Right ventricle myocardium inferior (tissue), 1 donor: ENCODE measurements around the gene RERG. TPM values are rescaled to one million over a fixed set of nuclear protein-coding genes. Genes with fewer than 3 reads are reported as not detected.
A peak's percentile ranks its signal among the peaks of the same experiment; 100 is the strongest.

Experiments used
- ATAC-seq: fragments of 200-7000 bp; cut with Tn5 transposase; one replicate; pipeline ENCODE4 v1.9.1; 2020; ENCODE audit warnings: mild to moderate bottlenecking, moderate library complexity
- DNase-seq: peaks from one replicate; pipeline ENCODE4 v3.0.0; 2021; ENCODE audit errors: missing footprints
- intact Hi-C: fragments of 100-400 bp; cut with DNase I; formaldehyde crosslinking; loops from one replicate; pipeline ENCODE4 v1.11.0; 2022
- total RNA-seq: library from RNA; stranded (reverse); fragmentation: NEBNext Ultra II Directional; extraction: Animal tissue kit (Norgen Biotek cat#: 25700); gene quantifications from one replicate; pipeline ENCODE4 v1.2.1, GENCODE V29; 2021
- donor health status: DM: no; HTN: yes; CAD: no; lungs with severe emphysema.

Gene RERG
- total RNA-seq, 1 donor from 2014 or later: 4.0 TPM

DNA sequence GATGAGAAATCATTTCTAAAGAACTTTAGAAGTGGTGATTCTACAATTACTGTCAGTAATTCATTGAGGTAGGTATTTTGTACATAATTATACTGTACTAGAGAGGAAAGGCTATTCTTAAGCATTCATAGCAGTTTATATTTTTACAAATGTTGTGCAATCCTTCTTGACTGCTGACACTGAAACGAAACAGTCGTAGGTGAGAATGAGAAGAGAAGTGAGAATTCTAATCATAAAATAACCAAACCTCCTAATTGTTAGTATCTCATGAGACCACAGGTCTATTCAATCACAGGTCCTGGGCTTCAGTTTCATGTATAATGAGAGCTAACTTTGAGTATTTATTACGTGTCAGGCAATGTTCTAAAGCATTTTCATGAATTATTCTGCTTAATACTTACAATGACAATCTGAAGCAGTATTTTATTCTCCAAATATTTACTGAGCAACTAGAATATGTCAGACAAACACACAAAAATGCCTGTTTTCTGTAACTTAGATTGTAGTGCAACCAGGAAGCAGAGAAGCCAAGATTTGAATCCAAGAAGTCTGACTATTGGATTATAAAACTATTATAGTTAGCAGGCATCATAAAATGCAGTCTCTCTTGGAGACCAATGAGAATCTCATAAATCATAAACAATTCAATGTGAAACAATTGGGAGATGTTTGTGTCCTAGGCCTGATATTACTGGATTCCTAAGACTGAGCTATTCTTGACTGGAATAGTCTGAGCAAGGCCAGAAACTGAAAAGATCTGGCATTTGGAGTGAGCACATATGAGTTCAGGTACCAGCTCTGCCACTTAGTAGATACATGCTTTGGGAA lies 24.3 kb downstream of the RERG start:
- no peak for ATAC-seq
- intact Hi-C loops: no loop called here
- no peak for DNase-seq

- ATAC-seq: no peak
- intact Hi-C loops: no loop called here
- DNase-seq: no peak
Observed at GRCh38 chr12:15196221-15196620, 25.0 kb downstream of the RERG start.

- DNase-seq (no peak), ATAC-seq (no peak)
- intact Hi-C loops: no loop called here
Observed at GRCh38 chr12:15194456-15195368, 26.5 kb downstream of the RERG start.

DNA sequence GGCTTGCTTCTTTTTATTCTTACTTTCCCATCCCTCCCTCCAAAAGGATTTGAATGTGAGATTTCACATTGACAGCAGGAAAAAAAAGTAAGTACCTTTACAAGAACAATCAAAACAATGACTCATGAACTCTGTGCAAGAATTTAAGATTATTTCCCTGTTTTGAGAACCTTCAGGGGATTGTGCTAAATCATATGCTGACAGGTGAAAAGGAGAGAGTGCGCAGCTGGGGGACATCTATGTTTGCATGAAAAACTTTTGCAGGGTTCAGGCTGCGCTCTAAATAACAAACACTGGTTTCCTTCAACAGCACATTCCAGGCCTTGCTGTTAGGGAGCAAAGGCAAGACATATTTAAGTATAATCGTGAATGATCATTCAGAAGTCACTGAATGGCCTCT lies 27.3 kb downstream of the RERG start:
- ATAC-seq (no peak), DNase-seq (no peak)
- intact Hi-C loops: no loop called here

DNA sequence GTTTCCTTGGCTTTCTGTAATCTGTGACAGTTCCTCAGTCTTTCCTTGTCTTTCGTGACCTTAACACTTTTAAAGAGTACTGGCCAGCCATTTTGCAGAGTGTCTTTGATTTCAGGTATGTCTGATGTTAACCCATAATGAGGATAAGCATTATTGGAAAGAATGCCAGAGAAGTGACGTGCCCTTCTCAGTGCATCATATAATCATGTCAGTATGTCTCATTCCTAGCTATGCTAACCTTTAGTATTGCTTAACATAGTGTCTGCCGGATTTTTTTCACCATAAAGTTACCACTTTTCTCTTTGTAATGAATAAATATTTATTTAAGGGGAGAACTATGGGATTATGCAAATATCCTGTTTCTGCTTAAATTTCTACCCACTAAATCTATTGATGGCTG lies 28.5 kb downstream of the RERG start:
- no peak for DNase-seq
- intact Hi-C loops: no loop called here
- ATAC-seq: no peak

GRCh38 chr12:15188127-15188526 lies 33.1 kb downstream of the RERG start:
- intact Hi-C loops: no loop called here
- ATAC-seq: no peak
- no peak for DNase-seq

DNA sequence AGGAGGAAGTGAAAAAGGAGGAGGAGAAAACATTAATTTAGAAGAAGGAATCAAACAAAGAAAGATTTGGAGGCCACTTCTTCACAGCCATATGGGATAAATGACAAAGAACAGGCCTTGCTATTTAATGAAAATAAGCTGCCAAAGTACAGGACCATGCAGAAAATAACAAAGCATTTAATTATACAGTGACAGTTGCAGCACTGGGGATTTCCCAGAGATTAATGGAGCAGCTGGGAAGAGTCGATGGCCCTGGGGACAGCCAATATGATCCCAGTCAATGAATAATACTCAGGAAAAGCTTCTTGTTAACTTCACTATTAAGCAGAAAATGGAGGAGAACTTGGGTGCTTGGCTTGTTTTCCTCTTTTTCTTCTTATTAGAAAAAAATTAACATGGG lies 34.6 kb downstream of the RERG start:
- peak; percentile 63 for ATAC-seq
- no peak for DNase-seq
- intact Hi-C loops: no loop called here

DNA sequence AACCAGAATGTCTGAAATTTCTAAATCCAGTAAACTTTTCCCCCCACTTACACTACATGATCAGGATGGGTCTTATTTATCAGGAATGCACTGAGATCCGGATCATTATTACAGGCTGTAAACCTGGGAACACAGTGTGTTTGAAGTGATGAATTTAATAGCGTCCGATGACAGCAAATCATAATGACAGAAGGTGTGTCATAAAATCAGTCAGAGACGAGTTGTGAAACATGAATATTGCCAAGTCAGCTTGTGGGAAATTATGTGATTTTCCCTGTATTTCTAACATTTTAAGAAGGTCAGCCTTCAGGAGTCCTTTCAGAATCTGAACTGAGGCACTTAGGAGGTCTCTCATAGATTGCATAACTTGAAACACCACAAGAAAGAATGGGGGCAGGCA lies 36.7 kb downstream of the RERG start:
- ATAC-seq: no peak
- no peak for DNase-seq
- intact Hi-C loops: no loop called here

DNA sequence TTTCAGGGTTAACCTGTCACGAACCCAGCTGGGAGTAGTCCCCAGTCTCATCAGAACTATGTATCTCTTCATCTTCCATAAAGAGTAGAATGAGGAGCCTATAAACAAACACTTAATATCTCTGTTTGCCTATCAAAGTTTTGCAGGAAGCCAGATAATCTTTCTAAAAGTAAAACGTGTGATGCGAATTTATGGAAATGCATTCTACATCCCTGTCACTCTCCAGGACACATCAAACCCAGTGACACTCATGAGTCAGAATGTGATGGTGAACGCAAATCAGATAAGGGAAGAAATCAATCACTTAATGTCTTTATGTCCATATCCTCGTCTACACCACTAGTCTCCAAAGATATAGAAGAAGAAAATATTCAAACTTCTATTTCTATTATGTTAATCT lies 37.4 kb downstream of the RERG start:
- intact Hi-C loops: no loop called here
- DNase-seq (no peak), ATAC-seq (no peak)

DNA sequence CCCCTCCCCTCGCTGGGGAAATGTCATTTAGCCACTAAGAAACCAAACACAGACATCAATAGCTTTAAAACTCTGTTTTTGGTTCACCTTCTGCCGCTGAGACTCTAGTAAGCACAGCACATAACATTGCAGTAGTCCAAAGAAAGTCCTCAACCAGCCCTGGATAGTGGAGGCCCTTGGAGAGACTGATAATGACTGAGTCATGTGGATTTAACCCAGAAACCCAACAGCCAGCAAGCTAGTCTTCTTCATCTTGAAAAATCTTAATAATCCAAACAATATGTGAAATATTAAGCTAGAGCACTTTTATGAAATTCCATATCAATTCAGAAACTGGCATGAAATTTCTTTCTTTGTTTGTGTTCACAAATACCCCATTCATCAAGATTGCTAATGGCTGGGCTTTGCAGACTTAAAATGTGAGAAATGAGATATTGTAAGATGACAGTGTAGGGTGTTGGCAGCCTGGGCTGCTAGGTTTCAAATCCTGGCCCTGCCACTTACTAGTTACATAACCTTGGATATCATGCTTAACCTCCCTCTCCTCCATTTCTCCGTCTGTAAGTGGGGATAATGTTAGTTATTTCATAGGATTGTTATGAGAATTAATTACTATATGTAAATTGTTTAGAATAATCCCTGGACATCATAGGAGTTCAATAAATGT lies 40.1 kb downstream of the RERG start:
- intact Hi-C loops: no loop called here
- DNase-seq: no peak
- peak; percentile 91 for ATAC-seq

DNA sequence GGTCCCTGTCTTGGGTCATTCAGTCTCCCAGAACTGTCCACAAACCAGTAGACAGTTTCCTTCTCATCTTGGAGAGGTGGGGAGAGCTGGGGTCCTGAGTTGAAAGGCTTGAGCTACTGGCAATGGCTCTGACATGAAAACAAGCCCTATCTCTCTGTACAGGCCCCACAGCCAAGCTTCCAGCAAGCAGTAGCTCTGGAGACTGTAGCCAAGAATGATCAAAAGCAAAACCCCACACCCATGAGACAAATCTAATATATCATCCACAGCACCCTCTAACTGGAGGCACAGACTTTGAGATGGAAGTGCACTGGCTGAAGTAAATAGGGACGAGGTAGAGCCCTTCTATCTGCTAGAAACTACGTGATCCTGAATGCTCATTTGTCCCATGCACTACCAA lies 40.9 kb downstream of the RERG start:
- intact Hi-C loops: no loop called here
- no peak for DNase-seq
- ATAC-seq: peak; percentile 51

DNA sequence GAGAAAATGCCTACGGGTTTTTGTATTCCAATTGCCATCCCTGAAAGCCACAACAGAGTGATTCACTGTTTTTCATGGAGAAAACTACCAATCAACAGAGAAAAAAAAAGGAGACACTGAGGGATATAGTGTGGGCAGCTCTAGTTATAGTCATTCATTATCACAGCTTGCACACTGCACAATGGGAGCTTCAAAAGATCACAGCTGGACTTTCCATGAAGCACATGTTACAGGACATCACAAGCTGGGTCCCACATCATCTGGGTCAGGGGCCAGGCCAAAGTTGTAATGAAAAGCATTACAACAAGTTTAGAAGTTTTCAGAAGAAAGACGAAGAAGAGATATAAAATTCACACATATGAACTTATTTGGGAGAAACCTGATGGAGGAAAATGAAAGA lies 41.5 kb downstream of the RERG start:
- intact Hi-C loops: no loop called here
- DNase-seq (no peak), ATAC-seq (peak; percentile 80)

GRCh38 chr12:15173142-15173541 lies 48.1 kb downstream of the RERG start:
- intact Hi-C loops: no loop called here
- no peak for ATAC-seq
- DNase-seq: no peak

DNA sequence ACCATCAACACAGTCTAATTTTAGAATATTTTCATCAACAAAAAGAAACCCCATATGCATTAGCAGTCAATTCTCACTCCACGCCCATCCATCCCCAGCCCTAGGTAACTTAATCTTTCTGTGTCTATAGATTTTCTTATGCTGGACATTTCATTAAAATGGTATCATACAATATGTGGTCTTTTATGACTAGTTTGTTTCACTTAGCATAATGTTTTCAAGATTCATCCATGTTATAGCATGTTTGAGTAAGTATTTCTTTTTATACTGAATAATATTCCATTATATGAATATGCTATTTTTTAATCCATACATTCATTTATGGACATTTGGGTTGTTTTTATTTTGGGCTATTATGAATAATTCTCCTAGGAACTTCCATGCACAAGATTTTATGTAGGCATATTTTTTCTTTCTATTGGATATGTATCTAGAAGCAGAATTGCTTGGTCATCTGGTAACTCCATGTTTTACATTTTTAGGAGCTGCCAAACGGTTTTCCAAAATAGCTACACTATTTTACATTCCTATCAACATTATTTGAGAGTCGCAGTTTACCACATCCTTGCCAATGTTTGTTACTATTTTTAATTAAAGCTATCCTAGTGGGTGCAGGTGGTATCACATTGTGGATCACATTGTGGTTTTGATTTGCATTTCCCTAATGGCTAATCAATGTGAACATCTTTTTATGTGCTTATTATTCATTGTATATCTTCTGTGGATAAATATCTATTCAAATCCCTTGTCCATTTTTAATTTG lies 49.0 kb downstream of the RERG start:
- no peak for DNase-seq
- intact Hi-C loops: no loop called here
- no peak for ATAC-seq

DNA sequence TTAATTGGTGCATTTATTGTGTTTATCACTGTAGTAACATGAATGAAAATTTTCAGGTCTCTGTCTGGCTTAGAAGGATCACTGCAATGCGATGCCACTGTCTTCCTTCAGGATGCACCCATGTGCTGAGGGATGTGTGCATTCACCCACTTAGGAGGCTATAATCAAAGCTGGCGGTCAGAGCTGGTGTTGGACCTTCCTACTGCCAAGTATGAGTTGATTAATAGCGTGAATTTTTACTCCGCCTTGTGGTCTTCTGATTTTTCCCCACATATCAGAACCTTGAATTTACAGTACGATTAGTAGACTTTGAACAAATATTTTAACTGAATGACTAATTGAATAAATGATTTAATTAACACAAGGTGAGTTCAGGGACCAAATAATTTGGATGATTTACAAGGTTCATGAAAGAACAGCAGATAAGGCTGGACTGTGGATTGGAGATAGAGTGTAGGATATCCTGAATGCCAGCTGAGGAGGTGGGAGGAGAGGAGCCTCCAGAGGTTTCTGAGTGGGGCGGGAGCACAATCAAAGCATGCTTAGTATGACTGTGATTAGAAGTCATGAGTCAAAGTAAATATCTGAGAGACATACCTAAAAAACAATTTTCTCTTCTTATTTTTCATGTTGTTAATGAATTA lies 50.1 kb downstream of the RERG start:
- DNase-seq: no peak
- intact Hi-C loops: no loop called here
- ATAC-seq: no peak

- DNase-seq (no peak), ATAC-seq (no peak)
Observed at GRCh38 chr12:15168026-15168678, 53.1 kb downstream of the RERG start.

GRCh38 chr12:15165012-15165659 lies 56.1 kb downstream of the RERG start:
- peak; percentile 85 for ATAC-seq
- intact Hi-C loops: no loop called here
- no peak for DNase-seq

More at GRCh38 chr12:15168026-15168678, 53.1 kb downstream of the RERG start:
- intact Hi-C loops: no loop called here
